GM21737 (cell line): ENCODE measurements around the gene RANBP17.
"Not testable (repeated sequence)": the region's sequence is repeated elsewhere in the genome, so short reads cannot be mapped to it uniquely, and the experiment has no call there.

Experiments used
- ATAC-seq: cut with Tn5 transposase; IDR thresholded peaks from one replicate; pipeline ENCODE4 v1.9.1; 2021; ENCODE audit warnings: mild to moderate bottlenecking, moderate library complexity; ENCODE audit not compliant: unreplicated experiment

The RANBP17 gene

GRCh38 chr5:170861917-170862766 is at the start of gene RANBP17:
RANBP17 (plus strand) TSS chr5:170862018.
- ATAC-seq = no peak

- no peak for ATAC-seq
Observed at GRCh38 chr5:170813231-170813630, 48.6 kb upstream of the RANBP17 start.

- ATAC-seq = no peak
Observed at GRCh38 chr5:170817195-170817594, 44.6 kb upstream of the RANBP17 start.

- no peak for ATAC-seq
Observed at GRCh38 chr5:170818232-170818631, 43.6 kb upstream of the RANBP17 start.

GRCh38 chr5:170819824-170820223 is 42.0 kb upstream of the RANBP17 start:
- ATAC-seq = no peak

- no peak for ATAC-seq
Observed at GRCh38 chr5:170821257-170821800, 40.5 kb upstream of the RANBP17 start.

GRCh38 chr5:170826117-170826516 is 35.7 kb upstream of the RANBP17 start:
- no peak for ATAC-seq

GRCh38 chr5:170832241-170832640 is 29.6 kb upstream of the RANBP17 start:
- ATAC-seq = no peak

GRCh38 chr5:170833981-170834380 is 27.8 kb upstream of the RANBP17 start:
- ATAC-seq = not testable (repeated sequence)

- ATAC-seq = no peak
Observed at GRCh38 chr5:170836226-170836625, 25.6 kb upstream of the RANBP17 start.

- ATAC-seq = no peak
Observed at GRCh38 chr5:170843870-170844269, 17.9 kb upstream of the RANBP17 start.

GRCh38 chr5:170844651-170845050 is 17.2 kb upstream of the RANBP17 start:
- ATAC-seq = no peak

GRCh38 chr5:170846416-170846815 is 15.4 kb upstream of the RANBP17 start:
- no peak for ATAC-seq

GRCh38 chr5:170846846-170847245 is 15.0 kb upstream of the RANBP17 start:
- ATAC-seq = no peak

GRCh38 chr5:170848033-170848432 is 13.8 kb upstream of the RANBP17 start:
- no peak for ATAC-seq

GRCh38 chr5:170849374-170849773 is 12.4 kb upstream of the RANBP17 start:
- no peak for ATAC-seq

- no peak for ATAC-seq
Observed at GRCh38 chr5:170854566-170854965, 7.3 kb upstream of the RANBP17 start.

- ATAC-seq = no peak
Observed at GRCh38 chr5:170857066-170857465, 4.8 kb upstream of the RANBP17 start.

GRCh38 chr5:170860415-170860814 is 1.4 kb upstream of the RANBP17 start:
- no peak for ATAC-seq

GRCh38 chr5:170860818-170861666 is 776 bp upstream of the RANBP17 start:
- ATAC-seq = no peak

- no peak for ATAC-seq
Observed at GRCh38 chr5:170861667-170861916, 226 bp upstream of the RANBP17 start.

- ATAC-seq = no peak
Observed at GRCh38 chr5:170863646-170864045, 1.8 kb downstream of the RANBP17 start.
